Activated T-cell treated with anti-CD3 and anti-CD28 coated beads, Interleukin-2, amount 50 U/mL, for 24 hours (primary cell): Measurements from ENCODE around the gene EPHB1.

Experiments used
- DNase-seq: peaks from one replicate; pipeline ENCODE4 v3.0.0-alpha.2; 2020
- H3K27ac Mint-ChIP-seq: 2 replicates; pipeline ENCODE4 v1.8.0; 2020; ENCODE audit warnings: mild to moderate bottlenecking, mixed read lengths
- H3K27me3 Mint-ChIP-seq: 2 replicates; pipeline ENCODE4 v1.8.0; 2020; ENCODE audit warnings: mixed read lengths
- H3K36me3 Mint-ChIP-seq: 2 replicates; pipeline ENCODE4 v1.8.0; 2020; ENCODE audit warnings: low read depth, mixed read lengths
- H3K4me1 Mint-ChIP-seq: 2 replicates; pipeline ENCODE4 v1.8.0; 2020; ENCODE audit warnings: low read depth, mixed read lengths
- H3K4me3 Mint-ChIP-seq: 2 replicates; pipeline ENCODE4 v1.8.0; 2020; ENCODE audit warnings: mild to moderate bottlenecking, moderate library complexity, mixed read lengths
- H3K9me3 Mint-ChIP-seq: 2 replicates; pipeline ENCODE4 v1.8.0; 2020; ENCODE audit warnings: mixed read lengths

Gene EPHB1

GRCh38 chr3:134927599-134927998 is 132.5 kb downstream of the EPHB1 start:
- H3K36me3 Mint-ChIP-seq, result no peaks in the 10 kb centered on the region
- H3K4me1 Mint-ChIP-seq, result peaks cover 3% of the 10 kb centered on the region
- H3K27ac Mint-ChIP-seq, result no peak overlapping the region
- H3K4me3 Mint-ChIP-seq, result no peak overlapping the region
- H3K9me3 Mint-ChIP-seq, result peaks cover 7% of the 10 kb centered on the region
- no peaks in the 10 kb centered on the region for H3K27me3 Mint-ChIP-seq
- DNase-seq, result no peak

DNA sequence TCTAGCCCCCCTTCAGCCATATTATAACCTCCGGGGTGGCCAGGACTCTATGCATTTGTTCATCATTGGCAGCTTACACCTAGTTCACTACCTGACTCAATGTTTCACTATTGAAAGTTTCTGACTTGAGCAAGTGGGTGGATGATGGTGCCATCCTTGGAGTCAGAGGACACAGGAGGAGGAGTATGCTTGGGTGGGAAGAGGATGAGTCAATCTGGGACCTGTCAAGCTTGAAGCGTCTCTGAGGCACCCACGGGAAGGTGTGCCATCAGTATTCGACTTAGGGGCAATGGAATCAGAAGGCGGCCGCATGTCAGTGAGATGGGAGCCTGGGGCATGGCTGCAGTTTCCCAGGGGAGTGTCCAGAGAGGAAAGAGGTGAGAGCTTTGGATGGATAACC is 133.3 kb downstream of the EPHB1 start:
- H3K36me3 Mint-ChIP-seq, result no peaks in the 10 kb centered on the region
- no peak overlapping the region for H3K4me3 Mint-ChIP-seq
- no peaks in the 10 kb centered on the region for H3K27me3 Mint-ChIP-seq
- peaks cover 7% of the 10 kb centered on the region for H3K9me3 Mint-ChIP-seq
- peaks cover 3% of the 10 kb centered on the region for H3K4me1 Mint-ChIP-seq
- no peak for DNase-seq
- no peak overlapping the region for H3K27ac Mint-ChIP-seq

GRCh38 chr3:134928819-134929218 is 133.8 kb downstream of the EPHB1 start:
- no peak for DNase-seq
- Mint-ChIP-seq H3K27me3 (no peaks in the 10 kb centered on the region), H3K27ac (no peak overlapping the region), H3K36me3 (no peaks in the 10 kb centered on the region), H3K4me1 (peaks cover 3% of the 10 kb centered on the region), H3K4me3 (no peak overlapping the region), H3K9me3 (peaks cover 6% of the 10 kb centered on the region)

- H3K27ac Mint-ChIP-seq, result no peak overlapping the region
- H3K36me3 Mint-ChIP-seq, result no peaks in the 10 kb centered on the region
- peaks cover 3% of the 10 kb centered on the region for H3K4me1 Mint-ChIP-seq
- H3K4me3 Mint-ChIP-seq, result no peak overlapping the region
- no peaks in the 10 kb centered on the region for H3K27me3 Mint-ChIP-seq
- no peak for DNase-seq
- peaks cover 2% of the 10 kb centered on the region for H3K9me3 Mint-ChIP-seq
These were observed 134.9 kb downstream of the EPHB1 start for GRCh38 chr3:134929976-134930375.

GRCh38 chr3:134931045-134931785 is 136.2 kb downstream of the EPHB1 start:
- Mint-ChIP-seq H3K4me3 (no peak overlapping the region), H3K9me3 (no peaks in the 10 kb centered on the region), H3K36me3 (no peaks in the 10 kb centered on the region), H3K27me3 (no peaks in the 10 kb centered on the region), H3K27ac (no peak overlapping the region), H3K4me1 (peaks cover 3% of the 10 kb centered on the region)
- no peak for DNase-seq

GRCh38 chr3:134932035-134932434 is 137.0 kb downstream of the EPHB1 start:
- peaks cover 3% of the 10 kb centered on the region for H3K4me1 Mint-ChIP-seq
- DNase-seq, result no peak
- H3K36me3 Mint-ChIP-seq, result no peaks in the 10 kb centered on the region
- peaks cover 4% of the 10 kb centered on the region for H3K27me3 Mint-ChIP-seq
- H3K9me3 Mint-ChIP-seq, result no peaks in the 10 kb centered on the region
- no peak overlapping the region for H3K4me3 Mint-ChIP-seq
- no peak overlapping the region for H3K27ac Mint-ChIP-seq

DNA sequence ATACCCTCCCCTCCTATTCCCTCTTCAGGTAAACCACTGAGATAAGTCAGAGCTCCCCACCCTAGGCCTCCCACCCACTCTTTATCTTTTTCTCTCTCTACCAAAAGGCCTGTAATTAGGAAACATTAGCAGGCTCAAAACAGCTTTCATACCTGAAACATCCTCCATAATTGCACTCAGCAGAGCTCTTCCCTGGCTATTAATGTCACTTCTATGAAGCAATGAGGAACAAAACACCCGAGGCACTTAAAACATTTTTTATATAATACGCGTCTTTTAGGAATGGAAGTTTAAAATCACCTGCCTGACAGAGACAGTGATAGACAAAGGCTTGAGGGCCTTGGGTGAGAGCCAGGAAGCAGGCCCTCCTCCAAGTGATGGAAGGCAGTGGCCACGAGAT is 138.9 kb downstream of the EPHB1 start:
- no peaks in the 10 kb centered on the region for H3K9me3 Mint-ChIP-seq
- no peak overlapping the region for H3K27ac Mint-ChIP-seq
- no peak overlapping the region for H3K4me3 Mint-ChIP-seq
- no peak for DNase-seq
- peaks cover 4% of the 10 kb centered on the region for H3K27me3 Mint-ChIP-seq
- H3K36me3 Mint-ChIP-seq, result no peaks in the 10 kb centered on the region
- H3K4me1 Mint-ChIP-seq, result no peaks in the 10 kb centered on the region

- no peaks in the 10 kb centered on the region for H3K36me3 Mint-ChIP-seq
- DNase-seq, result no peak
- peaks cover 4% of the 10 kb centered on the region for H3K27me3 Mint-ChIP-seq
- no peak overlapping the region for H3K27ac Mint-ChIP-seq
- H3K9me3 Mint-ChIP-seq, result no peaks in the 10 kb centered on the region
- H3K4me1 Mint-ChIP-seq, result no peaks in the 10 kb centered on the region
- no peak overlapping the region for H3K4me3 Mint-ChIP-seq
These were observed 139.9 kb downstream of the EPHB1 start for GRCh38 chr3:134934933-134935332.

- Mint-ChIP-seq H3K36me3 (no peaks in the 10 kb centered on the region), H3K4me3 (no peak overlapping the region), H3K9me3 (no peaks in the 10 kb centered on the region), H3K4me1 (no peaks in the 10 kb centered on the region), H3K27me3 (peaks cover 4% of the 10 kb centered on the region), H3K27ac (no peak overlapping the region)
- no peak for DNase-seq
These were observed 142.4 kb downstream of the EPHB1 start for GRCh38 chr3:134937256-134938028.

DNA sequence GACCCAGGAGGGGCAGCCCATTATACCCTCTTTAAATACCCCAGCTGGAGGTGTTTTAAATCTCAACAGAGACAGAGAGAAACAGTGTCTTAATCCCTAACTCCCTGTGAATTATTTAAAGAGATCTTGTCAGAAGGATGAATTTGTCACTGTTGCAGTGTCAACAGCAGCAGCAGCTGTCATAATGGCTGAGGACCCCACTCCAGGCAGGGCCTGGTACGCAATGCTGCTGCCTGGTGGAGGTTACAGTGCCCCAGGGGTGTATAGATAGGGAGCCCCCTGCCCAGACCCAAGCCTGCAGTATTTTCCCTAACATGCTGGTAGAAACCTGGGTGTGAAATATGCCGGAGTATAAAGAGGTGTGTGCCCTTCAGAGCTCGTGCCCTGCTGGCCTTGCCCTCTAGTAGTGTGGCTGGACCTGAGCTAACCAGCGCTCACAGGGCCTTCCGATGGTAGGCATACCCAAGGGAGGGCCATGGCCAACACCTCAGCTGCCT is 143.0 kb downstream of the EPHB1 start:
- Mint-ChIP-seq H3K36me3 (no peaks in the 10 kb centered on the region), H3K27ac (no peak overlapping the region), H3K9me3 (no peaks in the 10 kb centered on the region), H3K27me3 (peaks cover 4% of the 10 kb centered on the region), H3K4me3 (no peak overlapping the region), H3K4me1 (no peaks in the 10 kb centered on the region)
- no peak for DNase-seq

DNA sequence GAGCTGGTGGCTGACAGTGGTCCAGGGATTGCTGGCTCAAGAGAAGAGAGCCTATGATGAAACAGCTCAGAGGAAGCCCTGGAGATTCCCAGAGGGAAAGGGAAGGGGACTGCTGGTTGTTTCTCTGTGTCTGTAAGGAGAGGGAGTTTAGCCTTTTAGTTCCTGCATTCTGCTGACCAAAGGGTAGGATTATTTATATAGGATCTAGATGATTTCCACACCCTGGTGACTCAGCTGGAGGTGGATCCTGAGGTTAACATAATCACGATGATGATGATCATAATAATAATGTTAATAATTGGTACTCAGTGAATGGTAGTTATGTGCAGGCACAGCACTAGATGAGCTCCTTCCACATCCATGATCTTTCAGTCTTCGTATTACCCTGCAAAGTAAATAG is 144.9 kb downstream of the EPHB1 start:
- Mint-ChIP-seq H3K27me3 (peaks cover 4% of the 10 kb centered on the region), H3K36me3 (no peaks in the 10 kb centered on the region), H3K9me3 (no peaks in the 10 kb centered on the region), H3K4me1 (no peaks in the 10 kb centered on the region), H3K27ac (no peak overlapping the region), H3K4me3 (no peak overlapping the region)
- DNase-seq, result no peak

GRCh38 chr3:134941820-134942219 is 146.8 kb downstream of the EPHB1 start:
- Mint-ChIP-seq H3K9me3 (peaks cover 2% of the 10 kb centered on the region), H3K36me3 (no peaks in the 10 kb centered on the region), H3K4me1 (no peaks in the 10 kb centered on the region), H3K27ac (no peak overlapping the region), H3K27me3 (peaks cover under 1% of the 10 kb centered on the region), H3K4me3 (no peak overlapping the region)
- DNase-seq, result no peak

- DNase-seq, result no peak
- H3K9me3 Mint-ChIP-seq, result peaks cover 2% of the 10 kb centered on the region
- H3K36me3 Mint-ChIP-seq, result no peaks in the 10 kb centered on the region
- H3K4me1 Mint-ChIP-seq, result no peaks in the 10 kb centered on the region
- H3K4me3 Mint-ChIP-seq, result no peak overlapping the region
- H3K27me3 Mint-ChIP-seq, result no peaks in the 10 kb centered on the region
- no peak overlapping the region for H3K27ac Mint-ChIP-seq
These were observed 149.4 kb downstream of the EPHB1 start for GRCh38 chr3:134944429-134944828.

DNA sequence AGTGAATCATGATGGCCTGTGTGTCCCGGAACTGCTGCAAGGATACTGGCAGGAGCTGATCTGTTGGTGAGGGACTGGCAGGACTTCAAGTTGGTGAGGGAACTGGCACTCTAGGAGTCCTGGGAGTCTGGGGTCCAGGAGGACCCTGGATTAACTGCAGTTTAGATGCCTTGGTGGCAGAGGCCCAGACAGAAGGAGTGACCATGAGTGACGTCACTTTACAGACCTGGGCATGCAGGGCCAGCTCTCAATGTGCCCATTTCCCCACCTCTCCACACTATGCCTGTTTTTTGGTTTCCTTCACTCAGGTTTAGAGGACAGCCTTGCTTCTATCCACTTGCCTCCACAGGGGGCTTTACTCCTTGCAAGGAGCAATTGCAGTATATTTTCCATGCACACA is 154.1 kb downstream of the EPHB1 start:
- no peak overlapping the region for H3K27ac Mint-ChIP-seq
- no peaks in the 10 kb centered on the region for H3K27me3 Mint-ChIP-seq
- H3K9me3 Mint-ChIP-seq, result peaks cover 2% of the 10 kb centered on the region
- DNase-seq, result no peak
- no peaks in the 10 kb centered on the region for H3K36me3 Mint-ChIP-seq
- no peak overlapping the region for H3K4me3 Mint-ChIP-seq
- H3K4me1 Mint-ChIP-seq, result no peaks in the 10 kb centered on the region

- H3K4me3 Mint-ChIP-seq, result no peak overlapping the region
- H3K27me3 Mint-ChIP-seq, result no peaks in the 10 kb centered on the region
- H3K27ac Mint-ChIP-seq, result no peak overlapping the region
- no peak for DNase-seq
- H3K4me1 Mint-ChIP-seq, result no peaks in the 10 kb centered on the region
- H3K36me3 Mint-ChIP-seq, result no peaks in the 10 kb centered on the region
- H3K9me3 Mint-ChIP-seq, result no peaks in the 10 kb centered on the region
These were observed 157.3 kb downstream of the EPHB1 start for GRCh38 chr3:134952371-134952770.
